HL-60 (cell line): ENCODE measurements around the gene KLC1.

Source experiments
- DNase-seq, 2 experiments: peaks; one replicate each; pipeline ENCODE4 v3.0.0-alpha.2; 2010 to 2020; ENCODE audit warnings: low read depth in 1 of 2, low spot score in 1 of 2
- H3K27ac ChIP-seq: fragments of 250-450 bp; sonication (Bioruptor Pico); replicated peaks from 2 replicates; pipeline ENCODE4 v1.5.1; 2020; ENCODE audit warnings: mild to moderate bottlenecking, moderate library complexity
- H3K27me3 ChIP-seq: fragments of 250-450 bp; sonication (Bioruptor Pico); 2 replicates; pipeline ENCODE4 v1.5.1; 2021; ENCODE audit warnings: mild to moderate bottlenecking, moderate library complexity; ENCODE audit not compliant: insufficient read depth, poor library complexity, severe bottlenecking
- H3K4me3 ChIP-seq: replicated peaks from 2 replicates; pipeline ENCODE4 v1.5.1; 2011; ENCODE audit warnings: mild to moderate bottlenecking, control low read depth, low read length; ENCODE audit not compliant: insufficient read depth
- GABPA ChIP-seq: IDR thresholded peaks from 2 replicates; pipeline ENCODE4 v1.6.1; 2012; ENCODE audit warnings: low read depth
- POLR2AphosphoS5 ChIP-seq: IDR thresholded peaks from 2 replicates; pipeline ENCODE4 v1.6.1; 2012; ENCODE audit warnings: low read depth
- SPI1 ChIP-seq: IDR thresholded peaks from 2 replicates; pipeline ENCODE4 v1.6.1; 2012; ENCODE audit warnings: low read depth, mild to moderate bottlenecking, borderline replicate concordance
- TF ChIP-seq, protein P1 (sequence below): IDR thresholded peaks from one replicate; pipeline ENCODE4 v1.5.1; 2011; ENCODE audit warnings: low read length, control low read depth, inconsistent platforms; ENCODE audit not compliant: insufficient read depth
- TF ChIP-seq, protein P2 (sequence below): IDR thresholded peaks from 2 replicates; pipeline ENCODE4 v1.6.1; 2012; ENCODE audit warnings: low read depth; ENCODE audit not compliant: insufficient replicate concordance

KLC1 gene

DNA sequence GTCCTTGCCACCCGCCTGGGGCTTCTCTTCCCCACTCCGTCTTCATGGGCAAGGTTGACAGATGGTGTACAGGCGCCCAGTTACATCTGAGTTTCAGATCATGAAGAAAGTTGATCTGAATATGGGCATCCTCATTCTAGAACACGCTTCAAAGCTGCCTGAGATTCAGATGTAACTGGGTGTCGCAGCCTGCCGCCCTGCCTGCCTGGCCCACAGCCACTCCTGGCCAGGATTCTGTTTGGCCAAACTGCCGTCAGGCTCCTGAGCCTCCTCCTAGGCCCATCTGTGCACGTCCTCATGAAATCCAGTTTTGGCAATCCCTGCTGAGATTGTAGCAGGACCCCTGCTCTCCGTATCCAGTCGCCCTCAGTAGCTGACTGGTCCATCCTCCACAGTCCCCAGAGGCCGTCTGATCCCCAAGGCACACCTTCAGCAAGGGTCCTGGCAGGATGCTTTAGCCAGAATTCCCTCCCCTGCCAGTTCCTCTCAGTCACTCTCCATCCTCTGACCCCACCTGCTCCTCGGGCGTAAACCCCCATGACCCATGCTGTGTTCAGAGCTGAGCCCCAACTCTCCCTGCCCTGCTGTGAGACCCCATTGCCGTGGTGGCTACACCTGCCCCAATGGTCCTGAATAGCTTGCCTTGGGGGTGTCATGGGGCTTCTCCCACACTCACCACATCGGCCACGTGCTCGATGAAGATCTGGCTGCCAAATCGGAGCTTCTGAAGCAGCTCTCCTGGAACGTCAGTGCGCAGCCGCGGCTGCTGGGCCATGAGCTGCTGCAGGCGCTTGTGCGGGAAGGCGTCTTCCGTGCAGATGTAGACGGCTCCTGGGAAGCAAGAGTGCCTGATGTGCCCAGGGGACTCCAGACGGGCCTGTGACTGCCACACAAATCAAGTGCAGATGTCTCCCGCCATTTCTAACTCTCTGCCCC lies 73.8 kb downstream of the KLC1 start:
- H3K27ac ChIP-seq, result no peak overlapping the region
- DNase-seq, result no peak
- no peak overlapping the region for H3K4me3 ChIP-seq
- no peak for TF ChIP-seq POLR2AphosphoS5
- TF ChIP-seq, protein P1, sequence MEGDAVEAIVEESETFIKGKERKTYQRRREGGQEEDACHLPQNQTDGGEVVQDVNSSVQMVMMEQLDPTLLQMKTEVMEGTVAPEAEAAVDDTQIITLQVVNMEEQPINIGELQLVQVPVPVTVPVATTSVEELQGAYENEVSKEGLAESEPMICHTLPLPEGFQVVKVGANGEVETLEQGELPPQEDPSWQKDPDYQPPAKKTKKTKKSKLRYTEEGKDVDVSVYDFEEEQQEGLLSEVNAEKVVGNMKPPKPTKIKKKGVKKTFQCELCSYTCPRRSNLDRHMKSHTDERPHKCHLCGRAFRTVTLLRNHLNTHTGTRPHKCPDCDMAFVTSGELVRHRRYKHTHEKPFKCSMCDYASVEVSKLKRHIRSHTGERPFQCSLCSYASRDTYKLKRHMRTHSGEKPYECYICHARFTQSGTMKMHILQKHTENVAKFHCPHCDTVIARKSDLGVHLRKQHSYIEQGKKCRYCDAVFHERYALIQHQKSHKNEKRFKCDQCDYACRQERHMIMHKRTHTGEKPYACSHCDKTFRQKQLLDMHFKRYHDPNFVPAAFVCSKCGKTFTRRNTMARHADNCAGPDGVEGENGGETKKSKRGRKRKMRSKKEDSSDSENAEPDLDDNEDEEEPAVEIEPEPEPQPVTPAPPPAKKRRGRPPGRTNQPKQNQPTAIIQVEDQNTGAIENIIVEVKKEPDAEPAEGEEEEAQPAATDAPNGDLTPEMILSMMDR, result no peak
- no peak for TF ChIP-seq SPI1
- TF ChIP-seq, protein P2, sequence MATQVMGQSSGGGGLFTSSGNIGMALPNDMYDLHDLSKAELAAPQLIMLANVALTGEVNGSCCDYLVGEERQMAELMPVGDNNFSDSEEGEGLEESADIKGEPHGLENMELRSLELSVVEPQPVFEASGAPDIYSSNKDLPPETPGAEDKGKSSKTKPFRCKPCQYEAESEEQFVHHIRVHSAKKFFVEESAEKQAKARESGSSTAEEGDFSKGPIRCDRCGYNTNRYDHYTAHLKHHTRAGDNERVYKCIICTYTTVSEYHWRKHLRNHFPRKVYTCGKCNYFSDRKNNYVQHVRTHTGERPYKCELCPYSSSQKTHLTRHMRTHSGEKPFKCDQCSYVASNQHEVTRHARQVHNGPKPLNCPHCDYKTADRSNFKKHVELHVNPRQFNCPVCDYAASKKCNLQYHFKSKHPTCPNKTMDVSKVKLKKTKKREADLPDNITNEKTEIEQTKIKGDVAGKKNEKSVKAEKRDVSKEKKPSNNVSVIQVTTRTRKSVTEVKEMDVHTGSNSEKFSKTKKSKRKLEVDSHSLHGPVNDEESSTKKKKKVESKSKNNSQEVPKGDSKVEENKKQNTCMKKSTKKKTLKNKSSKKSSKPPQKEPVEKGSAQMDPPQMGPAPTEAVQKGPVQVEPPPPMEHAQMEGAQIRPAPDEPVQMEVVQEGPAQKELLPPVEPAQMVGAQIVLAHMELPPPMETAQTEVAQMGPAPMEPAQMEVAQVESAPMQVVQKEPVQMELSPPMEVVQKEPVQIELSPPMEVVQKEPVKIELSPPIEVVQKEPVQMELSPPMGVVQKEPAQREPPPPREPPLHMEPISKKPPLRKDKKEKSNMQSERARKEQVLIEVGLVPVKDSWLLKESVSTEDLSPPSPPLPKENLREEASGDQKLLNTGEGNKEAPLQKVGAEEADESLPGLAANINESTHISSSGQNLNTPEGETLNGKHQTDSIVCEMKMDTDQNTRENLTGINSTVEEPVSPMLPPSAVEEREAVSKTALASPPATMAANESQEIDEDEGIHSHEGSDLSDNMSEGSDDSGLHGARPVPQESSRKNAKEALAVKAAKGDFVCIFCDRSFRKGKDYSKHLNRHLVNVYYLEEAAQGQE, result no peak
- no peak for TF ChIP-seq GABPA
- no peaks in the 10 kb centered on the region for H3K27me3 ChIP-seq

DNA sequence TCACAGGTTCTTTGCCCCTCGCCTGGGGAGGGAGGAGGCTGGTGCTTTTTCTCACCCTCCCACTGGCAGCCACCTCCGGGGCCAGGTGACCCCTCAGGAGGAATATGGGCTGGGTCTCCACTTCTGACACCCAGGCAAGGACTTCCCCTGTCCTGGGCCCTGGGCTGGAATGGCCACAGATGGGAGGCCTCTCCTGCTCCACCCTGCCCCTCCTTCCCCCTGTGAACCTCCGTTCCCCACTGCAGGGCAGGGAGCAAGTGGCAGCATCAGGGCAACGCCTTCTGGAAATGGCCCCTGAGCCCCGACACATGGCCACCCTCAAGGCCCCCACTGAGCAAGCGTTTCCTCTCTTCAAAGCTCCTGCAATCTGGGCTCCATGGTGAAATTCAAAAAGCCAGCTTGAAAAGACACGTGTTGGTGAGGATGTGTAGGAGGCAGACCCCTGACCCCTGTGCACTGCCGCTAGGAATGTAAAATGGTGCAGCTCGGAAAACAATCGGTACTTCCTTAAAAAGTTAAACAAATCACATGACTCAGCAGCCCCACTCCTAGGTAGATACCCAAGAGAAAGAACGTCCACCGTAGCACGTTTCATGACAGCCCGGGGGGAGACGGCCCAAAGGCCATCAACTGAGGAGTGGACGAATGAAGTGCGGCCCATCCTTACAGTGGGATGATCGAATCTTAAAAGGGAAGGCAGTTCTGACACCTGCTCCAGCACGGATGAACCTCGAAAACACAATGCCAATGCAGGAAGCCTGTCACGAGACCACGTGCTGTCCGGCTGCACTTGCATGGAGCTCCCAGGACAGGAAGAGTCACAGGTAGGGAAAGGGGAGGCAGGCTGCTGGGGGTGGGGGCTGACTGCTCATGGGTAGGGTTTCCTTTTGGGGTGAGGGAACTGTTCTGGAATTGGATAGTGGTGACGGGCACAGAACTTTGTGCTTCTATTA lies 74.7 kb downstream of the KLC1 start:
- no peak overlapping the region for H3K27ac ChIP-seq
- TF ChIP-seq, protein P1, result no peak
- TF ChIP-seq, protein P2, result no peak
- no peak for TF ChIP-seq SPI1
- TF ChIP-seq GABPA, result no peak
- peak; percentile 15; the same call in 1 of the 2 replicates for TF ChIP-seq POLR2AphosphoS5
- DNase-seq, result no peak

DNA sequence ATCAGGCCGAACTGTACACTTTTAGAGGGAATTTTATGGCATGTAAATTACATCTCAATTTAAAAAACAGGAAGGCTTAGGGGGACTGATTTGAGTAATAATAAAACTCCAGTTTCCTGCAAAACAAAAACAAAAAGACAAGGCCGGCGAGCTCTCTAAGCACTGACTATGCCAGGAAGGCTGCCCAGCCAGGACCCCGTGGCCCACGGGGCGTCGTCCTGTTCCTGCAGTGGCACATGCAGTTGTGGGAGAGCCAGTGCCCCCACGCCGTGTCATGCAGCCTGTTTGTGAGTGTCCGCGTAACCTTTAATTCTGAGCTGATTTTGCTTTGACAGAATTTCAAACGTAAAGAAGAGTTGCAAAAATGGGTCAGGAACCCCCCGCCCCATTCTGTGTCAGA lies 75.7 kb downstream of the KLC1 start:
- DNase-seq, result no peak
- H3K27ac ChIP-seq, result no peak overlapping the region
- H3K27me3 ChIP-seq, result no peaks in the 10 kb centered on the region
- H3K4me3 ChIP-seq, result no peak overlapping the region
- TF ChIP-seq SPI1, result no peak
- no peak for TF ChIP-seq GABPA
- TF ChIP-seq, protein P2, result no peak
- TF ChIP-seq, protein P1, result no peak
- no peak for TF ChIP-seq POLR2AphosphoS5

More for the DNA sequence above, 74.7 kb downstream of the KLC1 start:
- Histone ChIP-seq H3K27me3 (no peaks in the 10 kb centered on the region), H3K4me3 (no peak overlapping the region)
